ENCODE data around the gene DMRT1. TPM values are rescaled to one million over a fixed set of nuclear protein-coding genes. Genes with fewer than 3 reads are reported as not detected.

The DMRT1 gene
- total RNA-seq, 1 experiment from 2014 or later = not detected

DNA sequence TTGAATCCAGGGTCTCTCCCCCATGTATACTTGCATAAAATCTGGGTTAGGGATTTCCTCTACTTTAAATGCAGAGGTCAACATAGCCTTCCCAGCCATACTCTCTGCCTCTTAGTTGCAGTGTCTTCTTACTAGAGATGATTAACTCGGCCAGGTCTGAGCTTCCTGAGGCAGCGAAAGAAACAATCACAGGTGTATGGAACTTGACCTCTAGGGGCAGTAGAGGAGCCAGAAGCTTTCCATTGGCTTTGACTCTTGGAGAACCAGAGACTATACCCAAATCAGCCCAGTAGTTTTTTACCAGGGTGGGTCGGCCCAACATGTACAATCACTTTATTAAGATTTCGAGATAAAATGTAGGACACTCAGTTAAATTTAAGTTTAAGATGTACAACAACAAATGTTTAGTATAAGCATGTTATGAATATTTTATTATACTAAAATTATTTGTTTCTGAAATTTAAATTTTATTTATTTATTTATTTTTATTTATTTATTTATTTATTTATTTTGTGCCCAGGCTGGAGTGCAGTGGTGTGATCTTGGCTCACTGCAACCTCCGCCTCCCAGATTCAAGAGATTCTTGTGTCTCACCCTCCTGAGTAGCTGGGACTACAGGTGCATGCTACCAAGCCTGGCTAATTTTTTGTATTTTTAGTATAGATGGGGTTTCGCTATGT is 87.0 kb downstream of the DMRT1 start:
- no peaks in the 10 kb centered on the region for H3K9me3 ChIP-seq (ENCODE audit: control insufficient read depth, insufficient read depth, low read depth, low read length)
- no peak overlapping the region for H3K27ac ChIP-seq (ENCODE audit: low read length)
- in situ Hi-C loops (cut with HindIII; ENCODE audit: low pct_unique_long_range_greater_than_20kb, low sequenced_read_pairs) = no loop called here
- intact Hi-C loops (cut with micrococcal nuclease; ENCODE audit: unreplicated experiment) = no loop called here
- H3K4me1 ChIP-seq (ENCODE audit: control insufficient read depth, insufficient read depth, low read length) = no peaks in the 10 kb centered on the region
- DNase-seq (ENCODE audit: low read depth, low spot score) = no peak
- ATAC-seq = no peak
- no TSS peak for BruUV-seq (replicated peaks)
- ChIA-PET CTCF (no interaction called here), POLR2A (no interaction called here)
- H3K27me3 ChIP-seq (ENCODE audit: control insufficient read depth, insufficient read depth, low read length) = no peaks in the 10 kb centered on the region
- H3K4me3 ChIP-seq (ENCODE audit: low read depth in 2 of 2, low read length in 2 of 2) = no peak overlapping the region
- no peaks in the 10 kb centered on the region for H3K36me3 ChIP-seq (ENCODE audit: control insufficient read depth, insufficient read depth, low read length)
- TF ChIP-seq CTCF (IDR thresholded peaks at IDR 0.05) = peak; percentile 35
- TF ChIP-seq TCF7L2 (IDR thresholded peaks at IDR 0.05; ENCODE audit: low read depth, low read length) = no peak

DNA sequence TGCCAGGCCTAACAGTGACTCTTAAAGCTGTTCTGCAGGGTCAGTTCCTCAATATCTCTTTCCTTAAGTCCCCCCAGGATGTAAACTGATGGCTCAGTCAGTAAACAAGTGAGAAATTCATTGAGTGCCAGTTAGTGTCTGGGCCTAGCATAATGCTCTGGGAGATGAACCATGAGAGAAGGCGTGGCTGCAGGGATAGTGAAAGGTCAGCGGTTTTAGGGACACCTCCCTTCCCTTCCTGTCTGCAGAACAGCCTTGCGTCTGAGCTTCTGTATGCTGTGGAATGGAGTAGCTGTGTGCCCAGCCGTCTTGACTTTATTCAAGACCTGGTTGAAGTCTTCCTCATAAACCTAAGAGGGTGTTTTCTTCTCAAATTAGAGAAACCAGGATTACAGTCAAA is 88.2 kb downstream of the DMRT1 start:
- H3K36me3 ChIP-seq (ENCODE audit: control insufficient read depth, insufficient read depth, low read length) = no peaks in the 10 kb centered on the region
- no peak overlapping the region for H3K4me3 ChIP-seq (ENCODE audit: low read depth in 2 of 2, low read length in 2 of 2)
- H3K9me3 ChIP-seq (ENCODE audit: control insufficient read depth, insufficient read depth, low read depth, low read length) = no peaks in the 10 kb centered on the region
- no peak overlapping the region for H3K27ac ChIP-seq (ENCODE audit: low read length)
- in situ Hi-C loops (cut with HindIII; ENCODE audit: low pct_unique_long_range_greater_than_20kb, low sequenced_read_pairs) = no loop called here
- POLR2A ChIA-PET = no interaction called here
- CTCF ChIA-PET = no interaction called here
- intact Hi-C loops (cut with micrococcal nuclease; ENCODE audit: unreplicated experiment) = no loop called here
- no TSS peak for BruUV-seq (replicated peaks)
- no peaks in the 10 kb centered on the region for H3K4me1 ChIP-seq (ENCODE audit: control insufficient read depth, insufficient read depth, low read length)
- ATAC-seq (no peak), DNase-seq (ENCODE audit: low read depth, low spot score) (no peak)
- TF ChIP-seq, protein P1, sequence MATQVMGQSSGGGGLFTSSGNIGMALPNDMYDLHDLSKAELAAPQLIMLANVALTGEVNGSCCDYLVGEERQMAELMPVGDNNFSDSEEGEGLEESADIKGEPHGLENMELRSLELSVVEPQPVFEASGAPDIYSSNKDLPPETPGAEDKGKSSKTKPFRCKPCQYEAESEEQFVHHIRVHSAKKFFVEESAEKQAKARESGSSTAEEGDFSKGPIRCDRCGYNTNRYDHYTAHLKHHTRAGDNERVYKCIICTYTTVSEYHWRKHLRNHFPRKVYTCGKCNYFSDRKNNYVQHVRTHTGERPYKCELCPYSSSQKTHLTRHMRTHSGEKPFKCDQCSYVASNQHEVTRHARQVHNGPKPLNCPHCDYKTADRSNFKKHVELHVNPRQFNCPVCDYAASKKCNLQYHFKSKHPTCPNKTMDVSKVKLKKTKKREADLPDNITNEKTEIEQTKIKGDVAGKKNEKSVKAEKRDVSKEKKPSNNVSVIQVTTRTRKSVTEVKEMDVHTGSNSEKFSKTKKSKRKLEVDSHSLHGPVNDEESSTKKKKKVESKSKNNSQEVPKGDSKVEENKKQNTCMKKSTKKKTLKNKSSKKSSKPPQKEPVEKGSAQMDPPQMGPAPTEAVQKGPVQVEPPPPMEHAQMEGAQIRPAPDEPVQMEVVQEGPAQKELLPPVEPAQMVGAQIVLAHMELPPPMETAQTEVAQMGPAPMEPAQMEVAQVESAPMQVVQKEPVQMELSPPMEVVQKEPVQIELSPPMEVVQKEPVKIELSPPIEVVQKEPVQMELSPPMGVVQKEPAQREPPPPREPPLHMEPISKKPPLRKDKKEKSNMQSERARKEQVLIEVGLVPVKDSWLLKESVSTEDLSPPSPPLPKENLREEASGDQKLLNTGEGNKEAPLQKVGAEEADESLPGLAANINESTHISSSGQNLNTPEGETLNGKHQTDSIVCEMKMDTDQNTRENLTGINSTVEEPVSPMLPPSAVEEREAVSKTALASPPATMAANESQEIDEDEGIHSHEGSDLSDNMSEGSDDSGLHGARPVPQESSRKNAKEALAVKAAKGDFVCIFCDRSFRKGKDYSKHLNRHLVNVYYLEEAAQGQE (IDR thresholded peaks at IDR 0.05; ENCODE audit: insufficient read depth in 1 of 2, low read depth in 2 of 2, low read length in 1 of 2) = no peak
- TF ChIP-seq TCF7L2 (IDR thresholded peaks at IDR 0.05; ENCODE audit: low read depth, low read length) (no peak), CTCF (IDR thresholded peaks at IDR 0.05) (no peak)
- no peaks in the 10 kb centered on the region for H3K27me3 ChIP-seq (ENCODE audit: control insufficient read depth, insufficient read depth, low read length)

GRCh38 chr9:933356-933755 is 91.9 kb downstream of the DMRT1 start:
- no peaks in the 10 kb centered on the region for H3K4me1 ChIP-seq (ENCODE audit: control insufficient read depth, insufficient read depth, low read length)
- intact Hi-C loops (cut with micrococcal nuclease; ENCODE audit: unreplicated experiment) = no loop called here
- no peak overlapping the region for H3K4me3 ChIP-seq (ENCODE audit: low read depth in 2 of 2, low read length in 2 of 2)
- no peak for ATAC-seq
- POLR2A ChIA-PET = no interaction called here
- no peaks in the 10 kb centered on the region for H3K36me3 ChIP-seq (ENCODE audit: control insufficient read depth, insufficient read depth, low read length)
- TF ChIP-seq SIN3A (IDR thresholded peaks at IDR 0.05; ENCODE audit: borderline replicate concordance, insufficient read depth, low read depth, low read length) (no peak), CTCF (IDR thresholded peaks at IDR 0.05) (no peak), TCF7L2 (IDR thresholded peaks at IDR 0.05; ENCODE audit: low read depth, low read length) (no peak)
- TF ChIP-seq, protein P1 (IDR thresholded peaks at IDR 0.05; ENCODE audit: insufficient read depth in 1 of 2, low read depth in 2 of 2, low read length in 1 of 2) = no peak
- no peaks in the 10 kb centered on the region for H3K9me3 ChIP-seq (ENCODE audit: control insufficient read depth, insufficient read depth, low read depth, low read length)
- no peak overlapping the region for H3K27ac ChIP-seq (ENCODE audit: low read length)
- in situ Hi-C loops (cut with HindIII; ENCODE audit: low pct_unique_long_range_greater_than_20kb, low sequenced_read_pairs) = no loop called here
- CTCF ChIA-PET = no interaction called here
- no peak for DNase-seq (ENCODE audit: low read depth, low spot score)
- H3K27me3 ChIP-seq (ENCODE audit: control insufficient read depth, insufficient read depth, low read length) = no peaks in the 10 kb centered on the region; the same call in 1 of the 2 replicates
- no TSS peak for BruUV-seq (replicated peaks)

All from Panc1 (cell line).